Measurements from ENCODE around the gene EMX2.

Gene EMX2

GRCh38 chr10:117537436-117537903 lies 5.1 kb upstream of the EMX2 start:
- Histone ChIP-seq H3K9me3 (ENCODE audit: severe bottlenecking) (no peaks in the 10 kb centered on the region), H3K36me3 (no peaks in the 10 kb centered on the region), H3K27ac (no peak overlapping the region), H3K4me3 (ENCODE audit: low read depth, low read length) (no peak overlapping the region; the same call in 1 of the 2 replicates), H3K27me3 (ENCODE audit: insufficient read depth, low read depth, severe bottlenecking) (peaks cover 100% of the 10 kb centered on the region)
- DNase-seq = no peak
- TF ChIP-seq, protein P1, sequence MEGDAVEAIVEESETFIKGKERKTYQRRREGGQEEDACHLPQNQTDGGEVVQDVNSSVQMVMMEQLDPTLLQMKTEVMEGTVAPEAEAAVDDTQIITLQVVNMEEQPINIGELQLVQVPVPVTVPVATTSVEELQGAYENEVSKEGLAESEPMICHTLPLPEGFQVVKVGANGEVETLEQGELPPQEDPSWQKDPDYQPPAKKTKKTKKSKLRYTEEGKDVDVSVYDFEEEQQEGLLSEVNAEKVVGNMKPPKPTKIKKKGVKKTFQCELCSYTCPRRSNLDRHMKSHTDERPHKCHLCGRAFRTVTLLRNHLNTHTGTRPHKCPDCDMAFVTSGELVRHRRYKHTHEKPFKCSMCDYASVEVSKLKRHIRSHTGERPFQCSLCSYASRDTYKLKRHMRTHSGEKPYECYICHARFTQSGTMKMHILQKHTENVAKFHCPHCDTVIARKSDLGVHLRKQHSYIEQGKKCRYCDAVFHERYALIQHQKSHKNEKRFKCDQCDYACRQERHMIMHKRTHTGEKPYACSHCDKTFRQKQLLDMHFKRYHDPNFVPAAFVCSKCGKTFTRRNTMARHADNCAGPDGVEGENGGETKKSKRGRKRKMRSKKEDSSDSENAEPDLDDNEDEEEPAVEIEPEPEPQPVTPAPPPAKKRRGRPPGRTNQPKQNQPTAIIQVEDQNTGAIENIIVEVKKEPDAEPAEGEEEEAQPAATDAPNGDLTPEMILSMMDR (IDR thresholded peaks at IDR 0.05; ENCODE audit: low read depth, low read length) = peak; percentile 78

DNA sequence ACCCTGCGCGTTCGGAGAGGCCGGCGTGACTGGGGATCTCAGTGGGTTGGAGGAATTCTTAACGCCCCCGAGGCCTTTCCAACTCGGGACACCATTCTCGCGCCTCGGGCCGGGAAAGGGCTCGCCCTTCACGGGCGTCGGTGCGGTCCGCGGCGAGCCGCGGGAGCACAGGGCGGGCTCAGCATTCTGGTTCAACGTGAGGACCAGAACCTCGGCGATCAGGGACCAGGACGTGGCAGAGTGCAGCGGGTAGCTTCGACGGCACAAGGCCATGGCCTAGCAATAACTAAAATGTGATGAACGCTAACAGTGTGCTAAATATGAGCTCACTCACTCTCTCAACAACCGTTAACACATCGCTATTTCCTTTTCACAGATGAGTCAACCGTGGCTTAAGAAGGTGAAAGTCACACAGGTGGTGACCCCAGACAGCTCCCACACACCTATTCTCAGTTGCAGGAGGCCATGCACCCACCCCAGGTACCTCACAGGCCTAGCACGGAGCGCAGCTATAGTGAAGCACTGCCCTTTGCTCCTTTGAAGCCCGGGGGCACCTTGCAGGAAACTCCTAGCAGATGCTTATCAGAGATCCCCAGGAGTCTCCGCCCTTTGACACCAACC lies 4.5 kb upstream of the EMX2 start:
- Histone ChIP-seq H3K36me3 (no peaks in the 10 kb centered on the region), H3K9me3 (ENCODE audit: severe bottlenecking) (no peaks in the 10 kb centered on the region), H3K27me3 (ENCODE audit: insufficient read depth, low read depth, severe bottlenecking) (peaks cover 96% of the 10 kb centered on the region), H3K27ac (no peak overlapping the region), H3K4me3 (ENCODE audit: low read depth, low read length) (no peak overlapping the region; the same call in 1 of the 2 replicates)
- TF ChIP-seq, protein P1 (IDR thresholded peaks at IDR 0.05; ENCODE audit: low read depth, low read length) = no peak
- no peak for DNase-seq

DNA sequence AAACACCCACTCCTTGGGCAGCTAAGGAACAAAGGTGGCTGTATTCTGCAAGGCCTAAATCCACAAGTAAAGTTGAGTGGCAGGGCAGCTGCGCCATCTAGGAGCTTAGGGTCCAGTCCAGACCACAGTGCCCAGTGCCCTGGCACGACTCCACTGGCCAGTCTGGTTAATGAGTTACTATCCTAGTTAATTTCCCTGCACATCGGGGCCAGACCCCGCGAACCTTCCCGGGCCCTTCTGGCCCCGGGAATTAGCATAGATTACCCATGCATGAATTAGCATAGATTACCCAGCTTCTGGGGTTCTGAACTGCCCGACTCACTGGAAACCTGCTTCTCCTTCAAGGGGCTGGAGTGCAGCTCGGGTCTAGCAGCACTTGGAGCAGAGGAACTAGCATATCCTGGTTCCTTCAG lies 3.2 kb upstream of the EMX2 start:
- Histone ChIP-seq H3K4me3 (ENCODE audit: low read depth, low read length) (no peak overlapping the region), H3K36me3 (no peaks in the 10 kb centered on the region), H3K27ac (no peak overlapping the region), H3K27me3 (ENCODE audit: insufficient read depth, low read depth, severe bottlenecking) (peaks cover 96% of the 10 kb centered on the region), H3K9me3 (ENCODE audit: severe bottlenecking) (no peaks in the 10 kb centered on the region)
- TF ChIP-seq, protein P1 (IDR thresholded peaks at IDR 0.05; ENCODE audit: low read depth, low read length) = no peak
- DNase-seq = no peak

- peaks cover 96% of the 10 kb centered on the region for H3K27me3 ChIP-seq (ENCODE audit: insufficient read depth, low read depth, severe bottlenecking)
- H3K36me3 ChIP-seq = no peaks in the 10 kb centered on the region
- H3K9me3 ChIP-seq (ENCODE audit: severe bottlenecking) = no peaks in the 10 kb centered on the region
- no peak overlapping the region for H3K27ac ChIP-seq
- TF ChIP-seq, protein P1 (IDR thresholded peaks at IDR 0.05; ENCODE audit: low read depth, low read length) = no peak
- DNase-seq = no peak
- H3K4me3 ChIP-seq (ENCODE audit: low read depth, low read length) = no peak overlapping the region
Observed at GRCh38 chr10:117539903-117540639, 2.5 kb upstream of the EMX2 start.

DNA sequence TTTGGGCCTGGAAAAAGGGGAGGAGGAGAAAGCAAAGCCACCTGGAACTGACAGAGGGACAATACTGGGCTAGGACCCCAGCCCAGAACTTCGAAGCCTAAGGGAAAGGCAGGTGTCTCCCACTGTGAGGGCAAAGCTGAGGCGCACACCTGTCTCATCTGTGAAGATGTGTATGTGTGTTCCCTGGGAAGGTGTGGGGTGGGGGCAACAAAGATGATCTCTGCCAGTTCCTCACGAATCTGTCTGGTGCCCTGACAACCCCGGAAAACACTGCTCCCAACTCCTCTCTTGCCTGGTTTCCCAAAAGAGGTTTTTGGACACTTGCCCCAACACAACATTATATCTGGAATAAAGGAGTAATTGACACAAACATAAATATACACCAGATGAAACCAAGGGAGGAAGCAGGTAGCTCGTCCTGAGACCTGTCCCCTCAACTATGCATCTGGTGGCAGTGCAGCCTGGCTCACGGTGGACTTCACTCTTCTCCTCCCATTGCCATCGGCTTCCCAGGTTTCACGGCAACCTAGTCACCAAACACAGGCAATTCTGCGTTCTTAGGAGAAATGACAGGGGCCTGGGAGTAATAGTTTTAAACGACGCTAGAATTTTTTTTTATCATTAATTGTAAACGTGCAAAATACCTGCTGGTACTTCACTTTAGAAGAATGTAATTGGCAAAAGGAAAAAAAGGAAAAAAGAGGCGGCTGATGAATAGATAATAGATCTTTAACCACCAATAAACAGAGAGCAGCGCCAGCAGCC lies 1.7 kb upstream of the EMX2 start:
- TF ChIP-seq, protein P1 (IDR thresholded peaks at IDR 0.05; ENCODE audit: low read depth, low read length) = no peak
- peaks cover 96% of the 10 kb centered on the region for H3K27me3 ChIP-seq (ENCODE audit: insufficient read depth, low read depth, severe bottlenecking)
- no peak overlapping the region for H3K27ac ChIP-seq
- H3K9me3 ChIP-seq (ENCODE audit: severe bottlenecking) = no peaks in the 10 kb centered on the region
- H3K4me3 ChIP-seq (ENCODE audit: low read depth, low read length) = no peak overlapping the region
- DNase-seq = no peak
- H3K36me3 ChIP-seq = no peaks in the 10 kb centered on the region

All from WERI-Rb-1 (cell line).